GM23338 (cell line): ENCODE data around the gene NELFB. TPM values are rescaled to one million over a fixed set of nuclear protein-coding genes. Genes with fewer than 3 reads are reported as not detected.

ENCODE experiments used
- ATAC-seq: fragments of 200-7000 bp; cut with Tn5 transposase; 3 replicates; pipeline ENCODE4 v1.9.1; 2020
- DNase-seq: peaks from one replicate; pipeline ENCODE4 v3.0.0-alpha.2; 2015; ENCODE audit warnings: low spot score
- H2AFZ ChIP-seq: fragments of 200-600 bp; sonication (generic); 2 replicates; pipeline ENCODE4 v1.8.0; 2016; ENCODE audit warnings: antibody characterized with exemption, mild to moderate bottlenecking, moderate library complexity
- H3F3A ChIP-seq: fragments of 200-600 bp; sonication (generic); replicated peaks from 2 replicates; pipeline ENCODE4 v1.8.0; 2017; ENCODE audit warnings: antibody characterized with exemption, mixed run types, low read depth
- H3K27ac ChIP-seq: fragments of 200-600 bp; sonication (generic); 2 replicates; pipeline ENCODE4 v1.6.1; 2016; ENCODE audit warnings: low read depth
- H3K27me3 ChIP-seq: fragments of 200-600 bp; sonication (generic); 2 replicates; pipeline ENCODE4 v1.8.0; 2016; ENCODE audit warnings: mild to moderate bottlenecking, mixed run types, moderate library complexity; ENCODE audit not compliant: insufficient read depth
- H3K36me3 ChIP-seq: fragments of 200-600 bp; sonication (generic); 2 replicates; pipeline ENCODE4 v1.8.0; 2016; ENCODE audit warnings: mild to moderate bottlenecking; ENCODE audit not compliant: insufficient read depth
- H3K4me1 ChIP-seq: fragments of 200-600 bp; sonication (generic); 2 replicates; pipeline ENCODE4 v1.8.0; 2016; ENCODE audit warnings: mild to moderate bottlenecking, moderate library complexity; ENCODE audit not compliant: insufficient read depth
- H3K4me2 ChIP-seq: fragments of 200-600 bp; sonication (generic); 2 replicates; pipeline ENCODE4 v1.7.1; 2017; ENCODE audit warnings: mixed run types
- H3K4me3 ChIP-seq: fragments of 200-600 bp; sonication (generic); 2 replicates; pipeline ENCODE4 v1.6.1; 2016; ENCODE audit warnings: mixed run types
- H3K79me2 ChIP-seq: fragments of 200-600 bp; sonication (generic); replicated peaks from 2 replicates; pipeline ENCODE4 v1.8.0; 2017; ENCODE audit warnings: mild to moderate bottlenecking; ENCODE audit not compliant: insufficient read depth
- H3K9me2 ChIP-seq: fragments of 200-600 bp; sonication (generic); 2 replicates; pipeline ENCODE4 v1.8.0; 2017; ENCODE audit not compliant: insufficient read depth
- H4K20me1 ChIP-seq: fragments of 200-600 bp; sonication (generic); replicated peaks from 2 replicates; pipeline ENCODE4 v1.8.0; 2017; ENCODE audit warnings: mild to moderate bottlenecking; ENCODE audit not compliant: insufficient read depth
- H3K27ac Mint-ChIP-seq: 2 replicates; pipeline ENCODE4 v1.8.0; 2020; ENCODE audit warnings: inconsistent platforms, mild to moderate bottlenecking, moderate library complexity, mixed read lengths
- H3K27me3 Mint-ChIP-seq: 3 replicates; pipeline ENCODE4 v1.8.0; 2022; ENCODE audit warnings: low read depth, mild to moderate bottlenecking, moderate library complexity, mixed read lengths, inconsistent platforms; ENCODE audit not compliant: insufficient read depth, poor library complexity
- H3K36me3 Mint-ChIP-seq: 3 replicates; pipeline ENCODE4 v1.8.0; 2021; ENCODE audit warnings: low read depth, mild to moderate bottlenecking, inconsistent platforms, moderate library complexity, mixed read lengths
- H3K4me1 Mint-ChIP-seq: 3 replicates; pipeline ENCODE4 v1.8.0; 2020; ENCODE audit warnings: mild to moderate bottlenecking, inconsistent platforms, mixed read lengths
- H3K4me3 Mint-ChIP-seq: 3 replicates; pipeline ENCODE4 v1.8.0; 2021; ENCODE audit warnings: moderate library complexity, mild to moderate bottlenecking, inconsistent platforms, mixed read lengths
- H3K9me3 Mint-ChIP-seq: 3 replicates; pipeline ENCODE4 v1.8.0; 2020; ENCODE audit warnings: moderate library complexity, mild to moderate bottlenecking, inconsistent platforms, mixed read lengths
- ETS1 ChIP-seq: IDR thresholded peaks from 2 replicates; pipeline ENCODE4 v1.6.1; 2016; ENCODE audit warnings: antibody characterized with exemption
- EZH2 ChIP-seq: fragments of 200-600 bp; sonication (generic); IDR thresholded peaks from one replicate; pipeline ENCODE4 v1.8.0; 2017; ENCODE audit warnings: antibody characterized with exemption, mild to moderate bottlenecking, low read depth; ENCODE audit not compliant: unreplicated experiment
- EZH2phosphoT487 ChIP-seq: fragments of 200-600 bp; sonication (generic); IDR thresholded peaks from one replicate; pipeline ENCODE4 v1.8.1; 2018; ENCODE audit warnings: antibody characterized with exemption; ENCODE audit not compliant: unreplicated experiment
- NANOG ChIP-seq: IDR thresholded peaks from 2 replicates; pipeline ENCODE4 v1.6.1; 2016; ENCODE audit warnings: antibody characterized with exemption, borderline replicate concordance
- POLR2AphosphoS5 ChIP-seq: IDR thresholded peaks from 2 replicates; pipeline ENCODE4 v1.6.1; 2016; ENCODE audit warnings: antibody characterized with exemption, low read depth
- REST ChIP-seq: IDR thresholded peaks from one replicate; pipeline ENCODE4 v1.6.1; 2018; ENCODE audit warnings: antibody characterized with exemption; ENCODE audit not compliant: unreplicated experiment
- polyA plus RNA-seq: library from polyadenylated mRNA; unstranded; fragments of >200 nt; fragmentation: Nextera tagmentation; extraction: Ambion mirVana; gene quantifications from 2 replicates; pipeline ENCODE4 v1.2.1, GENCODE V29; 2016
- total RNA-seq: library from RNA; depleted of rRNA; stranded (reverse); fragments of >200 nt; shearing (Covaris generic); gene quantifications from 2 replicates; pipeline ENCODE4 v1.2.3, GENCODE V29; 2014

NELFB gene
- total and polyA plus RNA-seq, 2 experiments from 2014 or later, result 30.0 to 97.3 TPM

DNA sequence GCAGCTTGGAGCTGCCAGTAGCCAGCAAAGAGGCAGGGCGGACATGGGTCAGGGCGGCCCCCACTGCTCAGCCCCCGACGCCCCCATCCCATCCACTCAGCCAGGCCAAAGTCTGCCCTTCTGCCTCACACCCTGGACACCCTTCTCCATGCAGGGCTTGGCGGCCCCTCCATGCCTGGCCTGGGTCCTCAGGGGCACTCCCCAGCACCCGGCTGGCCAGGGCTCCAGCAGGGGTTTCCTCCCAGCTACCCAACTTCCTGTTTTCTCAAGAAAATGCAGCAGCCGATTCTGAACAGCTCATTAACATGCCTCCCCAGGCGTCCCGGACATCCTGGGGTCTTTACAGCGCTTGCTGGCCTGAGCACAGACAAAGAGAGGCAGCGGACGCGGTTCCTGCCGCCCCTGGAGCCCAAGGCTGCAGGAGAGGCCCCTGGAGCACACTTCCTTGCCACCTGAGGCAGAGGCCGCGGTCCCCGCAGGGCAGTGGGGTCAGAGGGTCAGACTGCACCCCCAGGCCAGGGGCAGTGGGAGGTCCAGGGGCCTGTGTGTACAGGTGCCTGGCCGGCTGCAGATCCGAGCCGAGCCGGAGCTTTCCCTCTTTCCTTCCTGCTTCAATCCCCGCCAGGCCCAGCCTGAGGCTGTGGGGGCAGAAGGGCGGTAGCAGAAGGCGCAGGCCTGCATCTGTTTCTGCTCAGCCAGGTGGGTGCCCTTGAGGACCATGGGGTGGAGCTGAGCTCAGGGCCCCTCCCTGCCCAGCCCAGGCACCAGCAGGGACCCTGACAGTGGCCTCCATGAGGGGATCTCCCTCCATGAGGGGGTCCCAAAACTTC lies 65.6 kb downstream of the NELFB start:
- Histone ChIP-seq H3F3A (no peaks in the 10 kb centered on the region), H3K4me3 (no peak overlapping the region)

More for the DNA sequence above, 65.6 kb downstream of the NELFB start:
- Histone ChIP-seq H3K9me2 (no peaks in the 10 kb centered on the region), H4K20me1 (no peaks in the 10 kb centered on the region), H3K4me2 (peak overlapping the region; percentile 60; the same call in 1 of the 2 replicates), H3K79me2 (no peaks in the 10 kb centered on the region), H2AFZ (0 out of 2 replicates have a peak overlapping the region, but pooled peaks have one; percentile 43), H3K27ac (no peak overlapping the region), H3K27me3 (no peaks in the 10 kb centered on the region), H3K4me1 (peaks cover 13% of the 10 kb centered on the region; the same call in 1 of the 2 replicates), H3K36me3 (no peaks in the 10 kb centered on the region)
- ATAC-seq (peak; percentile 29), DNase-seq (peak; percentile 65)
- Mint-ChIP-seq H3K36me3 (no peaks in the 10 kb centered on the region), H3K4me1 (no peaks in the 10 kb centered on the region; the same call in 1 of the 3 replicates), H3K27ac (no peak overlapping the region), H3K27me3 (peaks cover 5% of the 10 kb centered on the region), H3K9me3 (peaks cover 3% of the 10 kb centered on the region; the same call in 1 of the 3 replicates), H3K4me3 (no peak overlapping the region)
- TF ChIP-seq REST (no peak), NANOG (no peak), POLR2AphosphoS5 (no peak), EZH2phosphoT487 (no peak), ETS1 (no peak), EZH2 (no peak)
